HG03457 (cell line): Measurements from ENCODE around the gene RYR1.

Source experiments
- ATAC-seq: cut with Tn5 transposase; IDR thresholded peaks from one replicate; pipeline ENCODE4 v1.9.1; 2021; ENCODE audit warnings: moderate number of reproducible peaks; ENCODE audit not compliant: unreplicated experiment

The RYR1 gene

DNA sequence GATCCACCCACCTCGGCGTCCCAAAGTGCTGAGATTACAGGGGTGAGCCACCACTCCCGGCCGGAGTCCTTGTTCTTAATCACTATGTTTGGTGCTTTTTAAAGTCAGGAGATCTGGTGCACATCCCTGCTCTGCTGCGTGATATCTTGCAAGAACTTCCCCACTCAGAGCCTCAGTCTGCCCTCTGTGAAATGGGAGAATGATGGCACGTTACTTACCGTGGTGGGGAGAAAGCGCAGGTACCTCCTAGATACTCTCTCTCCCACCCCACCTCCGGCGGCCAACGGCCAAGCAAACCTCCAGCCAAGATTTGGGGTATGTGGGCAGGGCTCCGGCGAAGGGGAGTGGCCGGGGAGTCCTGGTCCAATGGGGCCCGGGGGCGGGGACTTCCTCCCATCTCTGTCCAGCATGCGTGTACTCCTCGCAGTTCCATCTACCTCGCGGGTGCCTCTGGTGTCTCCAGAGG is at the start of gene RYR1:
Gene RYR1 (plus strand): TSS at position 424 of the 466 bp plus-strand sequence. CDS start 139 bp downstream, outside the sequence.
- no peak for ATAC-seq

DNA sequence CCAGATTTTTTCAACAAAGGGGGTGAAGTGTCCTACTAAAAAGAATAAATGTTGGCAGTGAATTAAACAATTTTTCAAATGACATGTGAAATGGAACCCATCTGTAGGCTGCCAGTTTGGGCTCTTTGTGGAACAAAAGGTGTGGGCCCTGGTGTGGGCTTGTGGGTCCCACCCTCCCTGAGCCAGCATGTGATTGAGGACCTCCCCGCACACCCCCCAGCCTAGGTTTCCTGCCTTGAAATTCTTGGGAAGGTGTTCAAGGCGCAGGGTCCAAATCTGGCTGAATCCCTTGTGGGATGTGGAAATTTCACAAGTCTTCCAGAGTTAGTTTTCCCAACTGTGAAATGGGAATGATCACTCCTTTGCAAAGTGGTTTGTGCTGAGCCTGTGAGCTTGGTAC is 49.7 kb upstream of the RYR1 start:
- ATAC-seq, result no peak

- no peak for ATAC-seq
Measured at GRCh38 chr19:38384209-38385027, 49.1 kb upstream of the RYR1 start.

DNA sequence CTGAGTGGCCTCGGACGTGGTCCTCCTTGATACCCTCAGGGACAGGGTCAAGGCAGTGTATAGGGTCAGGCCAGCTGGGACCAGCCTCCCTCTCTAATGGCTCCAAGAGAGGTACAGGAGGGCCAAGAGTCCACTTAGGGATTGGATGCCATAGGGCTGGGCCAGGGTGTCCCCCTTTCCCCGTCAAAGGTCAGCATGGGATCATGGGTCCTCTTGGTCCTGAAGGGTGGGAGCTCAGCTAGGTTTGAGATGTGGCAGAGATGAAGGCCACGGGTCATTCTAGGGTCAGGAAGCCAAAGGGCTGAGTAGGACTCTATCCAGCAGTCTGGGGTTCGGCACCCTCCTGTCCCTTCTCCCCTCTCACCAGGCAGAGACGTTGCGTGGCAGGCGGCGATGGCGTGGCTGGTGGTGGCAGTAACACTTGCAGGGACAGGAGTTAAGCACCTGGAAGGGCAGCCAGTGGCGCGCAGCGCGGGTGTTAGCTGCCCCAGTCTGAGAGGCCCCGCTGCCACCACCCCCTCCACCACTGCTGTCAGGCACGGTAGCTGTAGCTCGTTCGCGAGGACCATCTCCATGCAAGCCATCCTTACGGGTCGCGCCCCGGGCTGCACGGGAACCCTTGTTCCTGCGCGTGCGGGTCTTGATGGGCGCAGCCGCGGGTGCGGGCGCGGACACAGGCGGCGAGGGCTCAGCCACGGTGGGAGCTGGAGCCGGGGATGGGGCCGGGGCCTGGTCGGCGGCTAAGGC is 48.3 kb upstream of the RYR1 start:
- no peak for ATAC-seq

DNA sequence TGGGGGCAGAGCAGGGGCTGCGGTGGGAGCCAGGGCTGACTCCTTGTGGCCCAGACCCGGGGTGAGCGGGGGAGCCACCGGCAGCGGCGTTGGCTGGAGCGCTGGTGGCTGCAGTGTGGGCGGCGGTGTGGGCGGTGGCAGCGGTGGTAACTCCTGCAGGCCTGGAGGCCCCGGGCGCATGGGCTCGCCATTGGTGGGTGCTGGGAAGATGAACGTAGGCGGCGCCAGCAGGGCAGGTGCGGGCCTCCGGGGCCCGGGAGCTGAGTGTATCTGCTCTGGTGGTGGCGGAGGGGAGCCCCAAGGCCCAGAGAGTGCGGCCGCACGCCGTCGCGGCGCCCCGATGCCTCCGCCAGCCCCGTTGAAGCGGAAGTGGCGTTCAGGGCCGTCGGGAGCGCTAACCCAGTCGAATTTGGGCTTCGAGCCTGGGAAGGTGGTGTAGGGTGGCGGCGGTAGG is 47.7 kb upstream of the RYR1 start:
- ATAC-seq, result no peak

GRCh38 chr19:38386300-38386970 is 47.1 kb upstream of the RYR1 start:
- ATAC-seq, result no peak

DNA sequence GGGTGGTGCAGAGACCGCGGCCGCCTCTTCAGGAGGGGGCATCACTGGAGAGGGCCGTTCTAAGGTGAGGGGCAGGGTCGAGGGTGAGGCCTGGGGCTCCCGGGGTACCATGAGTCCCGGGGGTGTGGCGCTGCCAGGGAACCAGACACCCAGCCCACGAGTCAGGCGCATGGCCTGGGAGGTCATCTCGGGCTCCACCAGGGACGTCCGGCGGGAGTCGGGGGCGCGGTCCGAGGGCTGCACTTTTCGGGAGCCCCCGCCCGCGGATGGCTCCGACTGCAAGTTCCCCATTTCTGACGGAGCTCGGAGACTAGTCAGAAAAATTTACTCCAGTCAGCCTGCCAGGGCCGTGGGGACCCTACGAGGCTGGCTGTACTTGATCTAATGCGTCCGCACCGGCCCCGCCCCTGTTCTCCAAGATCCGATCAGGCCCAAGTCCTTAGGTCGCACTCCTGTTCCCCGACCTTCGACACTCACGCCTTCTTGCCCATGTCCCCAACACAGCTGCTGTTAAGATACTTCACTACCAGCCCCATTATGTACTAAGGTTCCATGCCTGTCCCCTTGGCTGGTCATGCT is 46.4 kb upstream of the RYR1 start:
- no peak for ATAC-seq

GRCh38 chr19:38387550-38388348 is 45.7 kb upstream of the RYR1 start, which contains the start of gene GGN:
TSS of gene GGN (minus strand) at chr19:38388034. CDS start at chr19:38387261, 773 bp downstream.
- no peak for ATAC-seq

GRCh38 chr19:38388349-38389100 is 45.0 kb upstream of the RYR1 start, which contains the start of gene SPRED3:
TSS of gene SPRED3 (plus strand) at chr19:38388697. CDS start at chr19:38390303, 1,606 bp downstream.
- ATAC-seq, result no peak

GRCh38 chr19:38389101-38389925 is 44.2 kb upstream of the RYR1 start:
- no peak for ATAC-seq

- ATAC-seq, result no peak
Measured at GRCh38 chr19:38389957-38390924, 43.2 kb upstream of the RYR1 start.

DNA sequence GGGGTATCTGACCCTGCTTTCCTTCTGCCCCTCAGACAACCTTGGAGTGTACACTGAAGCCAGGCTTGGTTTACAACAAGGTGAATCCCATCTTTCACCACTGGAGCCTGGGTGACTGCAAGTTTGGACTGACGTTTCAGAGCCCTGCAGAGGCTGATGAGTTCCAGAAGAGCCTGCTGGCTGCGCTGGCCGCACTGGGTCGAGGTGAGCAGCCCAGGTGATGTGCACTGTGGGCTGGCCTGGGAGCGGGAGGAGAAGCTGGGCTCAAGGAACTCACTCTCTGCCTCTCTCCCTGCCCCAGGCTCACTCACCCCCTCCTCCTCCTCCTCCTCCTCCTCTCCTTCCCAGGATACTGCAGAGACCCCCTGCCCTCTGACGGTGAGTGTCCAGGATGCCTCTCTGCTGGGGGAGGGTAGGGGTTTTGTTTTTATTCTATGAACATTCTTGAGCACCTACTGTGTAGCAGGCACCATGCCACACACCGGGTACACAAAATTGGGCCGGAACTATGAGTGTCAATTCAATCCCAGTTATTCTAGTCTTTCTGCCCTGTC is 41.5 kb upstream of the RYR1 start:
- no peak for ATAC-seq

DNA sequence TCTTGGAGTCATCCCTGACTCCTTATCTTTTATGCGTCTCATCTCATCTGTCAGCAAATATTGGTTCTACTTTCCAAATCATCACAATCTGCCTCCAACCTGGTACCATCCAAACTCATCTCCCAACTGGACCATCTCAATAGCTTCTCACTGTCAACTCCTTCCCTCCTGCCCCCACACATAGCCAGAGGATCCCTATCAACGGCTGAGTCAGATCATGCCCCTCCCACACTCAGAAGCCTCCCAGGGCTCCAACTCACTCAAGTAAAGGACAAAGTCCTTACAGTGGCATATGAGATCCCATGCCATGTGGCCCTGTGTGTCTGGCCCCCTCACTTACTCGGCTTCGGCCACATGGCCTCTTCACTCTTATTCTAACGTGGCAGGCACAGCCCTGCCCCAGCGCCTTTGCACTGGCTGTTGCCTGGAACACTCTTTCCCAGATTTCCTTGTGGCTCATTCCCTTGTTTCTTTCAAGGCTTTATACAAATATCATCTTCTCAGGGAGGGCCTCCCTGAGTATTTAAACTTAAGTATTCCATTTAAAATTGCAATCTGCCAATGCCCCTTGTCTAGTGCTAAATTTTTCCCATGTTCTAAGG is 40.7 kb upstream of the RYR1 start:
- no peak for ATAC-seq

- no peak for ATAC-seq
Measured at GRCh38 chr19:38394488-38394887, 39.0 kb upstream of the RYR1 start.

GRCh38 chr19:38395381-38396114 is 37.9 kb upstream of the RYR1 start:
- no peak for ATAC-seq

DNA sequence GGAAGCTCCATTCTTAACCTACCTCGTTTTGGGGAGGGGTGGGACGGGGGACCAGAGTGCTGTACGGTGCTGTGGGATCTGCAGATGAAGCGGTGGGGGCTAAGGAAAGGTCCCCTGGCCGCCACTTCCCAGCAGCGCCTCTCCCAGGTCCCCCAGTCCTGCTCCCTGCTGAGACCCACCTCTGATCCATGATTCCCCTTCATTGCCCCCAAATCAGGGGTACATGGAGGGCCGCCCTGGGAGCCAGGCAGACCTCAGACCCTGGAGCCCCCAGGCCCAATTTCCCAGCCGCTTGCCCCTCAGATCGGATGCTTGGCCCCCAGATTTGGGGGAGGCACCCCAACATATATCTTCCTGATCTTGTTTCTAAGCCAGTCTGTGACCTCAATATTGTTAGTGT is 34.4 kb upstream of the RYR1 start:
- no peak for ATAC-seq
